Osteocyte (in vitro differentiated cells): ENCODE results near the gene TLR4. TPM values are rescaled to one million over a fixed set of nuclear protein-coding genes. Genes with fewer than 3 reads are reported as not detected.

Source experiments
- DNase-seq: peaks from one replicate; pipeline ENCODE4 v3.0.0; 2021; ENCODE audit warnings: mixed read lengths; ENCODE audit not compliant: unreplicated experiment; ENCODE audit errors: extremely low spot score
- H3K27ac Mint-ChIP-seq: one replicate; pipeline ENCODE4 v1.8.0; 2021; ENCODE audit warnings: mild to moderate bottlenecking, mixed read lengths; ENCODE audit not compliant: unreplicated experiment
- H3K27me3 Mint-ChIP-seq: one replicate; pipeline ENCODE4 v1.8.0; 2021; ENCODE audit warnings: mixed read lengths; ENCODE audit not compliant: unreplicated experiment
- H3K36me3 Mint-ChIP-seq: one replicate; pipeline ENCODE4 v1.8.0; 2021; ENCODE audit warnings: mixed read lengths; ENCODE audit not compliant: unreplicated experiment
- H3K4me1 Mint-ChIP-seq: one replicate; pipeline ENCODE4 v1.8.0; 2021; ENCODE audit warnings: mixed read lengths; ENCODE audit not compliant: unreplicated experiment
- H3K4me3 Mint-ChIP-seq: one replicate; pipeline ENCODE4 v1.8.0; 2021; ENCODE audit warnings: mild to moderate bottlenecking, moderate library complexity, mixed read lengths; ENCODE audit not compliant: unreplicated experiment
- H3K9me3 Mint-ChIP-seq: one replicate; pipeline ENCODE4 v1.8.0; 2021; ENCODE audit warnings: mixed read lengths; ENCODE audit not compliant: unreplicated experiment
- total RNA-seq: library from RNA; stranded (reverse); gene quantifications from 2 replicates; pipeline ENCODE4 v1.2.1, GENCODE V29; 2021
- TF ChIP-seq, protein P1 (sequence below): fragments of 200-600 bp; sonication (generic); IDR thresholded peaks from 2 replicates; pipeline ENCODE4 v1.5.0; 2021; ENCODE audit warnings: antibody characterized with exemption, mild to moderate bottlenecking, moderate library complexity

Gene TLR4
- total RNA-seq, 1 donor from 2014 or later, result 30.5 TPM

DNA sequence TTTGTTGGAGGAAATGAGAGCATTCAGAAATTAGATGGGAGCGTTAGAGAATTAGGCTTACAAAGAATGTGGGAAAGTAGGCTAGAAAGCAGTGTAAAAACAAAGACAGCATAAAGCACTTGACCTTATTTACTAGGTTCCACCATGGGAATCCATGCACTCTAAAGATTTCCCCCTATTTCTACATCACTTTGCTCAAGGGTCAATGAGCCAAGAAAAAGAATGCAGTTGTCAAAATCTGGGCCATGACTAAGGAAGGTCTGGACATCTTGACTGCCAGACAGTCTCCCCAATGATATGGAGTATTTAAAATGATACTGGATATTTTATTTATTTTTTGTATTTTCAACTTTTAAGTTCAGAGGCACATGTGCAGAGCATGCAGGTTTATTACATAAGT is 3.4 kb downstream of the TLR4 start:
- H3K27me3 Mint-ChIP-seq, result no peaks in the 10 kb centered on the region
- H3K36me3 Mint-ChIP-seq, result peaks cover 29% of the 10 kb centered on the region
- no peak for DNase-seq
- no peaks in the 10 kb centered on the region for H3K9me3 Mint-ChIP-seq
- H3K27ac Mint-ChIP-seq, result peak overlapping the region; percentile 82
- TF ChIP-seq, protein P1, sequence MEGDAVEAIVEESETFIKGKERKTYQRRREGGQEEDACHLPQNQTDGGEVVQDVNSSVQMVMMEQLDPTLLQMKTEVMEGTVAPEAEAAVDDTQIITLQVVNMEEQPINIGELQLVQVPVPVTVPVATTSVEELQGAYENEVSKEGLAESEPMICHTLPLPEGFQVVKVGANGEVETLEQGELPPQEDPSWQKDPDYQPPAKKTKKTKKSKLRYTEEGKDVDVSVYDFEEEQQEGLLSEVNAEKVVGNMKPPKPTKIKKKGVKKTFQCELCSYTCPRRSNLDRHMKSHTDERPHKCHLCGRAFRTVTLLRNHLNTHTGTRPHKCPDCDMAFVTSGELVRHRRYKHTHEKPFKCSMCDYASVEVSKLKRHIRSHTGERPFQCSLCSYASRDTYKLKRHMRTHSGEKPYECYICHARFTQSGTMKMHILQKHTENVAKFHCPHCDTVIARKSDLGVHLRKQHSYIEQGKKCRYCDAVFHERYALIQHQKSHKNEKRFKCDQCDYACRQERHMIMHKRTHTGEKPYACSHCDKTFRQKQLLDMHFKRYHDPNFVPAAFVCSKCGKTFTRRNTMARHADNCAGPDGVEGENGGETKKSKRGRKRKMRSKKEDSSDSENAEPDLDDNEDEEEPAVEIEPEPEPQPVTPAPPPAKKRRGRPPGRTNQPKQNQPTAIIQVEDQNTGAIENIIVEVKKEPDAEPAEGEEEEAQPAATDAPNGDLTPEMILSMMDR, result no peak
- peak overlapping the region; percentile 74 for H3K4me3 Mint-ChIP-seq
- peaks cover 53% of the 10 kb centered on the region for H3K4me1 Mint-ChIP-seq

GRCh38 chr9:117709936-117710335 is 5.7 kb downstream of the TLR4 start:
- TF ChIP-seq, protein P1, result no peak
- Mint-ChIP-seq H3K27ac (no peak overlapping the region), H3K27me3 (no peaks in the 10 kb centered on the region), H3K4me3 (no peak overlapping the region), H3K4me1 (peaks cover 34% of the 10 kb centered on the region), H3K9me3 (peaks cover 3% of the 10 kb centered on the region), H3K36me3 (peaks cover 50% of the 10 kb centered on the region)
- no peak for DNase-seq

DNA sequence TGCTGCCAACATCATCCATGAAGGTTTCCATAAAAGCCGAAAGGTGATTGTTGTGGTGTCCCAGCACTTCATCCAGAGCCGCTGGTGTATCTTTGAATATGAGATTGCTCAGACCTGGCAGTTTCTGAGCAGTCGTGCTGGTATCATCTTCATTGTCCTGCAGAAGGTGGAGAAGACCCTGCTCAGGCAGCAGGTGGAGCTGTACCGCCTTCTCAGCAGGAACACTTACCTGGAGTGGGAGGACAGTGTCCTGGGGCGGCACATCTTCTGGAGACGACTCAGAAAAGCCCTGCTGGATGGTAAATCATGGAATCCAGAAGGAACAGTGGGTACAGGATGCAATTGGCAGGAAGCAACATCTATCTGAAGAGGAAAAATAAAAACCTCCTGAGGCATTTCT is 10.1 kb downstream of the TLR4 start:
- TF ChIP-seq, protein P1, result peak; percentile 12
- Mint-ChIP-seq H3K27me3 (no peaks in the 10 kb centered on the region), H3K9me3 (peaks cover 8% of the 10 kb centered on the region), H3K27ac (no peak overlapping the region), H3K36me3 (peaks cover 56% of the 10 kb centered on the region), H3K4me3 (no peak overlapping the region), H3K4me1 (peaks cover 24% of the 10 kb centered on the region)
- DNase-seq, result no peak

GRCh38 chr9:117715411-117715989 is 11.3 kb downstream of the TLR4 start:
- TF ChIP-seq, protein P1, result no peak
- DNase-seq, result no peak
- peaks cover 8% of the 10 kb centered on the region for H3K9me3 Mint-ChIP-seq
- H3K27ac Mint-ChIP-seq, result no peak overlapping the region
- H3K36me3 Mint-ChIP-seq, result peaks cover 50% of the 10 kb centered on the region
- H3K4me1 Mint-ChIP-seq, result peaks cover 32% of the 10 kb centered on the region
- H3K27me3 Mint-ChIP-seq, result no peaks in the 10 kb centered on the region
- H3K4me3 Mint-ChIP-seq, result no peak overlapping the region

DNA sequence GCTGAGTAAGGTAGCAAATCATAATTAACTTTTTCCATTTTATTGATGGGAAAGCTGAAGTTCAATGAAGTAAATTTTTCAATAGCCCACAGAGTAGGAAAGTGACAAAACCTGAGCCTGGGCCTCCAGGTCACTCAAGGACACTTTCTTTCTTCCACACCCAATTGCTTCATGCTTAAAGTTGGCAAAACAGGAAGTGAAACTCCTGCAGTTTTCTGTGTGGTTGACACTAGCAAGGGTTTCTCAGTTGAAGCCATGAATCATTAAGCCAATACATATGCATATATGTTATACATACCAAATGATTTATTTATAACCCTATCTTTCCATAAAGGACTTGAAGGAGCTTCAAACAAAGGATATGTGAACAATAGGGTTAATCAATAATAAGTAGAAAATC is 13.9 kb downstream of the TLR4 start:
- no peaks in the 10 kb centered on the region for H3K27me3 Mint-ChIP-seq
- H3K4me1 Mint-ChIP-seq, result peaks cover 34% of the 10 kb centered on the region
- H3K4me3 Mint-ChIP-seq, result no peak overlapping the region
- TF ChIP-seq, protein P1, result no peak
- no peak for DNase-seq
- H3K9me3 Mint-ChIP-seq, result peaks cover 8% of the 10 kb centered on the region
- peaks cover 29% of the 10 kb centered on the region for H3K36me3 Mint-ChIP-seq
- peak overlapping the region; percentile 61 for H3K27ac Mint-ChIP-seq
